H1 (cell line): ENCODE measurements around the gene LTBP1. TPM values are rescaled to one million over a fixed set of nuclear protein-coding genes. Genes with fewer than 3 reads are reported as not detected.

Source experiments
- RAD21 ChIP-seq, 2 experiments: IDR thresholded peaks in 1 of 2; conservative IDR thresholded peaks in 1 of 2; 2 replicates each; pipeline ENCODE4 v1.6.1; 2011; ENCODE audit warnings: low read depth in 2 of 2, low read length in 2 of 2, improper control_type of control experiment in 1 of 2, inconsistent platforms in 1 of 2, mild to moderate bottlenecking in 1 of 2, moderate library complexity in 1 of 2
- SIRT6 ChIP-seq: IDR thresholded peaks from one replicate; pipeline ENCODE4 v1.7.1; 2012; ENCODE audit warnings: low read length, inconsistent platforms
- SP2 ChIP-seq: IDR thresholded peaks from 2 replicates; pipeline ENCODE4 v1.6.1; 2012; ENCODE audit warnings: mild to moderate bottlenecking, low read length, inconsistent platforms
- TEAD4 ChIP-seq: IDR thresholded peaks from 2 replicates; pipeline ENCODE4 v1.6.1; 2012; ENCODE audit warnings: low read depth, low read length, inconsistent platforms, mixed read lengths
- polyA plus RNA-seq, 7 experiments: library from polyadenylated mRNA; depleted of rRNA in 3 of 7; stranded (reverse) in 5 of 7; unstranded in 2 of 7; fragments of >200 nt in 5 of 7; fragments of 200-250 nt in 2 of 7; gene quantifications; 1 replicate in 5 of 7; 2 replicates in 1 of 7; 4 replicates in 1 of 7; pipeline versions ENCODE4 v1.2.1 to v1.2.3, GENCODE V29; 2011 to 2013; ENCODE audit warnings: missing spikeins in 2 of 7, mixed read lengths in 2 of 7
- total RNA-seq: library from RNA; stranded (reverse); fragmentation: NEBNext Ultra II Directional; extraction: Animal tissue kit (Norgen Biotek cat#: 25700); gene quantifications from 2 replicates; pipeline ENCODE4 v1.2.1, GENCODE V29; 2021

Gene LTBP1
- total and polyA plus RNA-seq, 2 of the 8 experiments (the other 6 are each of a cell fraction or from before 2014, with no cell fraction given) = 15.4 to 24.7 TPM

DNA sequence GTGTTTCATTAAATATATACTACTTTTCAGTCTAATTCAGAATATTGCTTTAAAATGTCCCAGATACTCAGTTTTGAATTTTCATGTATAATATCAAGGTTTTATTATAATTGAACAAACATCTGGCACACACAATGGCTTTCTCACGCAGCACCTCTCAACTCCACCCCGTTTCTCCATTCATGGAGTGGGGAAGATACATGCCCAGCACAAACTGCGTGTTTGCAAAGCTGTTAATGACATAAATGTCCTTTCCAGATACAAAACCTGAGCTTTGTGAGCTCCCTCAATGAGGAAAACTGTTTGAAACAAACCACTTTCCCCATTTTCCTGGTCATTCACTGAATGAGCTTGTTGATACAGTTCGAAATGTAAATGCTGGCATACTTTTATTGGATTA, 379.3 kb downstream of the LTBP1 start (continued):
- TF ChIP-seq TEAD4 (no peak), RAD21 (IDR thresholded peaks at IDR 0.05 in 1 of 2, conservative IDR thresholded peaks at IDR 0.05 in 1 of 2; ENCODE audit: low read depth in 2 of 2, low read length in 2 of 2) (no peak), SIRT6 (no peak), SP2 (no peak)
